ENCODE data around the gene TDP2.
"Not testable (repeated sequence)": the region's sequence is repeated elsewhere in the genome, so short reads cannot be mapped to it uniquely, and the experiment has no call there.

Gene TDP2

GRCh38 chr6:24644377-24644776 is 22.3 kb downstream of the TDP2 start:
- DNase-seq (ENCODE audit: low read depth): no peak

- no peak for DNase-seq (ENCODE audit: low read depth)
Measured at GRCh38 chr6:24643920-24644319, 22.8 kb downstream of the TDP2 start.

DNA sequence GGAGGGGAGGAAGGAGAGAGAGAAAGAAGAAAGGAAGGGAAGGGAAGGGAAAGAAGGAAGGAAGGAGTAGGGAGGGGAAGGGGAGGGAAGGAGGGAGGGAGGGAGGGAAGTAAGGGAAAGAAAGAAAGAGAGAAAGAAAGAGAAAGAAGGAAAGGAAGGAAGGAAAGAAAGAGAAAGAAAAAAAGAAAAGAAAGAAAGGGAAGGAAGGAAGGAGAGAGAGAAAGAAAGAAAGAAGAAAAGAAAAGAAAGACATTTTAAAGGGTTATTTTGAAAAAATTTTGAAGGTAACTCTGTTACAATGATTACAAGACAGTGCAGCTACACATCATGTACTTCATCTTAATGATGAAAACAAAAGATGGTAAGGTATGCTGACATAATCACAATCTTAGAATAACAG is 24.6 kb downstream of the TDP2 start:
- no peak for DNase-seq (ENCODE audit: low read depth)

- not testable (repeated sequence) for DNase-seq (ENCODE audit: low read depth)
Measured at GRCh38 chr6:24640631-24641030, 26.1 kb downstream of the TDP2 start.

GRCh38 chr6:24640166-24640565 is 26.5 kb downstream of the TDP2 start:
- DNase-seq (ENCODE audit: low read depth): no peak

- no peak for DNase-seq (ENCODE audit: low read depth)
Measured at GRCh38 chr6:24636681-24637080, 30.0 kb downstream of the TDP2 start.

DNA sequence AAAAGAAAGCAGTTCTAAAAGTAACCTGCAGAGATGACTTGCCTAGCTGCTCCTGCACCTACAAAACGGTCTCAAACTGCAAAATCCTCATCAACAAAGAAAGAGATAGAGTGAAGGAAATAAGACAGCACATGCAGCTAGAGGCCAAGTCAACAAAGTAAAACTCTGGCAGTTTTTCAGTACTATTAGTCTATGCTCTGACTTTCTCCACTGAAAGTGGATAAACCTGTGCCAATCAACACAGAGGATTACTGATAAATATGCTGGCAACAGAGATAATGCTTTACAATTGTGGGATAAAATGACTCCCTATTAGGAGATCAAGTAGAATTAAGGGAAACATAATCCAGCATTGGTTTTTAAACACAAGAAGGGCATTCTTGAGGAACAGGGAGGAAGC is 34.1 kb downstream of the TDP2 start:
- DNase-seq (ENCODE audit: low read depth): no peak

DNA sequence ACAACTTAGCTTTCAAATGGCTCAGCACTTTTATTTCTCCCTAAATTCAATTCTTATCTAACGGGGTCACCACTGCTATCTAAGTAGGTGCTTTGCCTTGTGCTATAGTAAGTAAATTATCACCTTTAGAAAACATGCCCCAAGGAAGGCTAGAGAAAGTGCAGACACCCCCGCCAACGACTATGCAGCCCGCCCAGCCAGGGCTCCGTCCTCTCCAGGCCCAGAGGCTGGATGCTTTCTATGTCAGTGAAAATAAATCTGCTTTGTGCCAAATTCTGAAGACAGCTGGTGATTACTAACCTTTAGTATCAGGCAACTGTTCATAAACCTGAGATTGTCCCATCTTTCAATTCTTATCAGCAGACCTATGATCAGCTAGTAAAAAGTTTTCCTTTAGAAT is 35.0 kb downstream of the TDP2 start:
- DNase-seq (ENCODE audit: low read depth): no peak

DNA sequence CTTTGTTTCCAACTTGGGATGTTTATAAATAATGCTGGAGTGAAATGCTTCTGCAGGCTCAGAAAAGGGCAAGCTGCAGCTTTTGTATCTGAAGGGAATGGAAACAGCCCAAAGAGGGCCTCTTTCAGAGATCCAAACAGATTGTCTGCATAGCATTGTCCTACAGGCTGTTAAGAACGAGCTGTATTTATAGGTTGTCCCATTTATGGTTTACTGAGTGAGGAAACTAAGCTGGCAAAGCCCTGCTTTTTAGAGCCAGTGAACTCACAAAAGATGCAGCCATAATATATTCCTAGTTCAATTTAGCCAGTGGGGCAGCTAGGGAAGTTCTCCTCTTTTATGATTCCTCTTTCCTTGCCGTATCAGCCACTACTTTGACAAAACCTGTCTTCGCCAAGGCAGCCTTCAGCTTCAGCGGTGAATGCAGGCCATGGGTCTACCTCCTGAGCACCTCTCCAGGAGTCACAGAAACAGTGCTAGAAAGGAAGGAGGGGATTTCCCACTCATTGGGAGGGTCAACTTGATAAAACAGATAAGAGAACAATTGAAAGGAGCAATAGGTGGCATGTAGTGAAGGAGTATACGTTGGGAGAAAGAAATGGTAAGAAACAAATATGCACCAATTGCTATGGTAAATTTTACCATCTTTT is 35.7 kb downstream of the TDP2 start:
- no peak for DNase-seq (ENCODE audit: low read depth)

GRCh38 chr6:24621626-24622289 is 44.9 kb downstream of the TDP2 start:
- no peak for DNase-seq (ENCODE audit: low read depth)

- no peak for DNase-seq (ENCODE audit: low read depth)
Measured at GRCh38 chr6:24620637-24621036, 46.1 kb downstream of the TDP2 start.

GRCh38 chr6:24619661-24620060 is 47.0 kb downstream of the TDP2 start:
- DNase-seq (ENCODE audit: low read depth): no peak

DNA sequence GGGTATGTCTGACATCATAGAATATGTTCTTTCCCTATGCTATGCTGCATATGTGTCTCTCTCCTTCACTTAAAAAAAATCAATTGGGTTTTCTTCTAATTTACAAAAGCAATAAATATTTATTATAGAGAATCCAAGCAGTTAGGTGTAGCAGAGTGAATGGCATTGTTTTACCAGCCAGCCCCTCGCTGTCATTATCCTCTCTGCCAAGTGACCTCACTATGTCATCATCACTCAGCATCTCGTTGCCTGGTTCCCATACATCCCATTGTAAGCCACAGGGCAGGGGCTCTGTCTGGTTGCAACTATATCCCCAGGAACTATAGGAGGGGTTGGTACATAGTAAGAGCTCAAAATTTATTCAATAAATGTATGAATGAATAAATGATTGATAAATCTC is 52.1 kb downstream of the TDP2 start:
- DNase-seq (ENCODE audit: low read depth): no peak

GRCh38 chr6:24614043-24614420 is 52.7 kb downstream of the TDP2 start:
- no peak for DNase-seq (ENCODE audit: low read depth)

- no peak for DNase-seq (ENCODE audit: low read depth)
Measured at GRCh38 chr6:24613361-24614042, 53.2 kb downstream of the TDP2 start.

GRCh38 chr6:24610672-24611071 is 56.0 kb downstream of the TDP2 start:
- no peak for DNase-seq (ENCODE audit: low read depth)

GRCh38 chr6:24607310-24608105 is 59.2 kb downstream of the TDP2 start:
- DNase-seq (ENCODE audit: low read depth): no peak

DNA sequence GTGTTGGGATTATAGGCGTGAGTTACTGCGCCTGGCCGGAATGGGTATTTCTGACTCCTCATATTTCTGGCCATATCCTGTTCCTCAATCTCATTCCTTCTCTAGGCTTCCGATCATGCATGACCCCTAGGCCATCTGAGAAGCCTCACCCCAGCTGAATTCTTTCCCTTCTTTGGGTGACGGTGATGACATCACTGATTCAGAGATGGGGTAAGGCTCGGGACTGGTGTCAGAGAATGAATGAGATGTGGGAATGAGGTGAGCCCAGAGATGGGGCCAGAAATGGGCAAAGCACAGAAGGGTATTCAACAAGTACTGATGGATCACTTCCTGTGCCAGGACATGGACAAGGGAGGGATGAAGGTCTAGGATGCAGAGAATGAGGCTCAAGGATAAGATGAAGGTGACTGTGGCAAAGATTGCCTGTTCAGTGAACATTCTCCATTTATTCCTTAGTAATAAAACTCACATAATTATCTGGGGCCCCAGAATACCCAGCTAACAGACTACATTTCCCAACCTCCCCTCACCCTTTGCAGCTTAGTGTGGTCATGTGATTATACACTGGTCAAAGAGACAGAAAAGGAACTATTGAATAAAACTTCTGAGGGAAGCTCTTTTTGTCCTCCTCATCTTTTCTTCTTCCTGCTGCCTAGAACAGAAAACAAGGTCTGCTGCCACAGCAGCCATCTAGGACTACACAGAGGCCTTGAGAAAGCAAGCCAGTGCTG is 60.3 kb downstream of the TDP2 start:
- DNase-seq (ENCODE audit: low read depth): no peak

GRCh38 chr6:24603241-24603640 is 63.5 kb downstream of the TDP2 start:
- DNase-seq (ENCODE audit: low read depth): no peak

DNA sequence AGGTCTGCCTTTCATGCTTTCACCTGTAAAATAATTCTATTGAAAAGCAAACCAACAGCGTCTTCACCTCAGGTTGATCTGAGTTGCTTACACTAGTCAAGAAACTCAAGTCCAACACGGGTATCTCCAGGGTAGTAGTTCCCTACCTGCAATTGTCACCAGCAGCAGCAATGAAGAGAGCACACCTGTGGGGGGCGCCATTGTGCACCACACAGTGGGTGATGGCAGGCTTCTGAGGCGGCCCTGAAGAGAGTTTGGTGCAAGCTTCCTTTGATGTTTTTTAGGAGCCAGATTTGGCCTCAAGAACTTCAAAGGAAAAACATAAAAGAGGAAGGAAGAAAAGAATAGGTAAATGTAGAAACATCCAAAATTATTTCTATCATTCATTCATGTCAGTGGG is 65.8 kb downstream of the TDP2 start:
- no peak for DNase-seq (ENCODE audit: low read depth)

Data from HS-27A (cell line).